ENCODE results near the gene KANK2.

KANK2 gene

GRCh38 chr19:11199517-11199916 lies 2.2 kb upstream of the KANK2 start:
- TF ChIP-seq CTCF (IDR thresholded peaks at IDR 0.05; ENCODE audit: insufficient read depth, low read length, poor library complexity, severe bottlenecking), result no peak
- Histone ChIP-seq H3K4me3 (replicated peaks; ENCODE audit: low read depth, low read length) (no peak overlapping the region), H3K36me3 (ENCODE audit: control insufficient read depth, insufficient read depth, low read length) (no peaks in the 10 kb centered on the region; the same call in 1 of the 2 replicates), H3K27me3 (replicated peaks; ENCODE audit: control insufficient read depth, insufficient read depth, low read length) (no peaks in the 10 kb centered on the region)
- no peak for DNase-seq (ENCODE audit: extremely low read depth, insufficient read length)

- H3K27me3 ChIP-seq (replicated peaks; ENCODE audit: control insufficient read depth, insufficient read depth, low read length), result no peaks in the 10 kb centered on the region
- DNase-seq (ENCODE audit: extremely low read depth, insufficient read length), result no peak
- no peak for TF ChIP-seq CTCF (IDR thresholded peaks at IDR 0.05; ENCODE audit: insufficient read depth, low read length, poor library complexity, severe bottlenecking)
- H3K4me3 ChIP-seq (replicated peaks; ENCODE audit: low read depth, low read length), result no peak overlapping the region
- H3K36me3 ChIP-seq (ENCODE audit: control insufficient read depth, insufficient read depth, low read length), result no peaks in the 10 kb centered on the region; the same call in 1 of the 2 replicates
Measured at GRCh38 chr19:11198769-11199424, 1.6 kb upstream of the KANK2 start.

- Histone ChIP-seq H3K27me3 (replicated peaks; ENCODE audit: control insufficient read depth, insufficient read depth, low read length) (no peaks in the 10 kb centered on the region), H3K4me3 (replicated peaks; ENCODE audit: low read depth, low read length) (no peak overlapping the region; the same call in 1 of the 2 replicates), H3K36me3 (ENCODE audit: control insufficient read depth, insufficient read depth, low read length) (no peaks in the 10 kb centered on the region; the same call in 1 of the 2 replicates)
- no peak for DNase-seq (ENCODE audit: extremely low read depth, insufficient read length)
- TF ChIP-seq CTCF (IDR thresholded peaks at IDR 0.05; ENCODE audit: insufficient read depth, low read length, poor library complexity, severe bottlenecking), result no peak
Measured at GRCh38 chr19:11198175-11198534, 810 bp upstream of the KANK2 start.

GRCh38 chr19:11196406-11197287 lies 698 bp downstream of the KANK2 start:
- no peak for TF ChIP-seq CTCF (IDR thresholded peaks at IDR 0.05; ENCODE audit: insufficient read depth, low read length, poor library complexity, severe bottlenecking)
- peak overlapping the region; percentile 70 for H3K4me3 ChIP-seq (replicated peaks; ENCODE audit: low read depth, low read length)
- no peak for DNase-seq (ENCODE audit: extremely low read depth, insufficient read length)

GRCh38 chr19:11195681-11196080 lies 1.7 kb downstream of the KANK2 start:
- no peak for DNase-seq (ENCODE audit: extremely low read depth, insufficient read length)
- H3K36me3 ChIP-seq (ENCODE audit: control insufficient read depth, insufficient read depth, low read length), result no peaks in the 10 kb centered on the region; the same call in 1 of the 2 replicates
- no peaks in the 10 kb centered on the region for H3K27me3 ChIP-seq (replicated peaks; ENCODE audit: control insufficient read depth, insufficient read depth, low read length)
- H3K4me3 ChIP-seq (replicated peaks; ENCODE audit: low read depth, low read length), result no peak overlapping the region
- no peak for TF ChIP-seq CTCF (IDR thresholded peaks at IDR 0.05; ENCODE audit: insufficient read depth, low read length, poor library complexity, severe bottlenecking)

More at GRCh38 chr19:11196406-11197287, 698 bp downstream of the KANK2 start:
- Histone ChIP-seq H3K36me3 (ENCODE audit: control insufficient read depth, insufficient read depth, low read length) (no peaks in the 10 kb centered on the region; the same call in 1 of the 2 replicates), H3K27me3 (replicated peaks; ENCODE audit: control insufficient read depth, insufficient read depth, low read length) (no peaks in the 10 kb centered on the region)
